Esophagus squamous epithelium (tissue), 5 donors: Measurements from ENCODE around the gene FBXL19. TPM values are rescaled to one million over a fixed set of nuclear protein-coding genes. Genes with fewer than 3 reads are reported as not detected.
A peak's percentile ranks its signal among the peaks of the same experiment; 100 is the strongest.

Experiments
- DNase-seq: peaks from one replicate; lab custom pipeline; 2025; lab: John Stamatoyannopoulos, UW
- H3K27ac ChIP-seq, 4 donors: fragments of 200-600 bp; sonication (generic); one replicate each; pipeline ENCODE4 v1.5.1; 2016 to 2019; ENCODE audit warnings: mild to moderate bottlenecking in 1 of 4
- H3K27me3 ChIP-seq, 4 donors: fragments of 200-600 bp; sonication (generic); 1 replicate in 3 of 4; 2 replicates in 1 of 4; pipeline versions ENCODE4 v1.5.1 to v1.6.0; 2017 to 2021; ENCODE audit warnings: antibody characterized with exemption in 1 of 4
- H3K36me3 ChIP-seq, 3 donors: fragments of 200-600 bp; sonication (generic); one replicate each; pipeline ENCODE4 v1.5.1; 2016 to 2019
- H3K4me1 ChIP-seq, 3 donors: fragments of 200-600 bp; sonication (generic); one replicate each; pipeline ENCODE4 v1.5.1; 2017 to 2019
- H3K4me3 ChIP-seq, 4 donors: fragments of 200-600 bp; sonication (generic); 1 replicate in 3 of 4; 2 replicates in 1 of 4; pipeline ENCODE4 v1.5.1; 2016 to 2019; ENCODE audit warnings: mild to moderate bottlenecking in 2 of 4, moderate library complexity in 1 of 4
- H3K9me3 ChIP-seq, 3 donors: fragments of 200-600 bp; sonication (generic); one replicate each; pipeline ENCODE4 v1.5.1; 2016 to 2019
- CTCF ChIP-seq, 6 experiments: fragments of 450-650 bp in 4 of 6; fragments of 200-600 bp in 2 of 6; sonication (generic) in 2 of 6; IDR thresholded peaks; one replicate each; pipeline ENCODE4 v1.5.1; 2016 to 2019; ENCODE audit warnings: antibody characterized with exemption in 6 of 6, mild to moderate bottlenecking in 4 of 6, moderate library complexity in 4 of 6
- POLR2A ChIP-seq, 4 donors: fragments of 450-650 bp; IDR thresholded peaks; one replicate each; pipeline ENCODE4 v1.6.1; 2017; ENCODE audit warnings: antibody characterized with exemption in 4 of 4, mild to moderate bottlenecking in 4 of 4, moderate library complexity in 3 of 4
- WGBS, 2 donors: methylation state at CpG; one replicate each; pipeline ENCODE4 v1.1.5; 2018; 5-methylcytosine and 5-hydroxymethylcytosine counted together
- intact Hi-C: fragments of 100-400 bp; cut with DNase I; formaldehyde crosslinking; loops from one replicate; pipeline ENCODE4 v1.15.0; 2022
- total RNA-seq, 4 donors: library from RNA; depleted of rRNA; stranded (reverse); fragments of >200 nt; gene quantifications; one replicate each; pipeline ENCODE4 v1.1.0, GENCODE V29; 2016
- donor health status: DM: yes; HTN: yes; CAD: no.

Gene FBXL19
- total RNA-seq, 4 donors from 2014 or later, result 17.0 to 28.7 (median 25.1) TPM

GRCh38 chr16:30984669-30985400 lies 61.5 kb downstream of the FBXL19 start, which contains the start of gene HSD3B7:
HSD3B7 (plus strand) TSS chr16:30985207; CDS start chr16:30985659, 452 bp downstream.
- peak within 1 kb of the TSS; percentile 62 to 83 (median 78) for H3K27ac ChIP-seq

GRCh38 chr16:30985401-30986128 lies 62.2 kb downstream of the FBXL19 start:
- Histone ChIP-seq H3K36me3 (peaks cover 10 to 58% (median 18%) of the 10 kb centered on the region in 3 donors), H3K9me3 (no peaks in the 10 kb centered on the region), H3K27ac (peak overlapping the region; percentile 62 to 83 (median 78)), H3K4me3 (peak overlapping the region; percentile 31 to 68 (median 56)), H3K4me1 (peaks cover 7 to 23% (median 8%) of the 10 kb centered on the region in 3 donors), H3K27me3 (no peaks in the 10 kb centered on the region)
- DNase-seq, result no peak
- TF ChIP-seq POLR2A (IDR thresholded peaks at IDR 0.05), result no peak
- peak in 3 of 6 experiments; percentile 7 to 37 (median 30) for TF ChIP-seq CTCF (IDR thresholded peaks at IDR 0.05)
- 28% methylated on average over 5 of the region's 20 CpGs; no CpG with 5 or more reads in 1 of the 2 donors for WGBS, 2 donors
- intact Hi-C loops, result loop anchor here (5.0 kb wide), 2 partner anchors 157 to 457 kb away; partner anchors contain the start of gene ZNF843

More at GRCh38 chr16:30984669-30985400, 61.5 kb downstream of the FBXL19 start, which contains the start of gene HSD3B7:
- intact Hi-C loops, result loop anchor here (5.0 kb wide), 2 partner anchors 157 to 457 kb away; partner anchors contain the start of gene ZNF843
- Histone ChIP-seq H3K9me3 (no peaks in the 10 kb centered on the region), H3K4me3 (peak within 1 kb of the TSS; percentile 31 to 68 (median 56)), H3K36me3 (peaks cover 10 to 66% (median 24%) of the 10 kb centered on the region in 3 donors), H3K4me1 (peaks cover 7 to 23% (median 8%) of the 10 kb centered on the region in 3 donors), H3K27me3 (no peaks in the 10 kb centered on the region)
- peak; percentile 24 for DNase-seq
- WGBS, 2 donors, result 36 to 48% methylated on average over 6 to 11 of the region's 24 CpGs
- TF ChIP-seq POLR2A (IDR thresholded peaks at IDR 0.05) (no peak), CTCF (IDR thresholded peaks at IDR 0.05) (peak; percentile 92 to 97 (median 96))

GRCh38 chr16:30986129-30986991 lies 63.0 kb downstream of the FBXL19 start:
- Histone ChIP-seq H3K4me1 (peaks cover 7 to 23% (median 8%) of the 10 kb centered on the region in 3 donors), H3K36me3 (peaks cover 2 to 50% (median 11%) of the 10 kb centered on the region in 3 donors), H3K4me3 (peak overlapping the region in 1 of 4 donors; percentile 68), H3K27ac (peak overlapping the region in 2 of 4 donors; percentile 77 to 83), H3K27me3 (no peaks in the 10 kb centered on the region), H3K9me3 (no peaks in the 10 kb centered on the region)
- intact Hi-C loops, result loop anchor here (5.0 kb wide), 2 partner anchors 156 to 456 kb away; partner anchors contain the start of gene ZNF843
- no peak for DNase-seq
- TF ChIP-seq CTCF (IDR thresholded peaks at IDR 0.05) (peak in 1 of 6 experiments; percentile 4), POLR2A (IDR thresholded peaks at IDR 0.05) (no peak)
- WGBS, 2 donors, result 90 to 92% methylated on average over 2 to 12 of the region's 29 CpGs

- H3K27me3 ChIP-seq, result no peaks in the 10 kb centered on the region
- TF ChIP-seq POLR2A (IDR thresholded peaks at IDR 0.05) (no peak), CTCF (IDR thresholded peaks at IDR 0.05) (no peak)
- no peaks in the 10 kb centered on the region for H3K9me3 ChIP-seq
- 75 to 87% methylated on average over 2 to 13 of the region's 30 CpGs for WGBS, 2 donors
- no peak for DNase-seq
- peaks cover 0 to 37% (median 6%) of the 10 kb centered on the region in 3 donors for H3K36me3 ChIP-seq
- H3K27ac ChIP-seq, result no peak overlapping the region
- intact Hi-C loops, result loop anchor here (5.0 kb wide), 2 partner anchors 155 to 455 kb away; partner anchors contain the start of gene ZNF843
- peaks cover 7 to 20% (median 8%) of the 10 kb centered on the region in 3 donors for H3K4me1 ChIP-seq
- H3K4me3 ChIP-seq, result no peak overlapping the region
Observed at GRCh38 chr16:30987581-30988190, 64.3 kb downstream of the FBXL19 start.
